ENCODE data around the gene AUTS2.

DNA sequence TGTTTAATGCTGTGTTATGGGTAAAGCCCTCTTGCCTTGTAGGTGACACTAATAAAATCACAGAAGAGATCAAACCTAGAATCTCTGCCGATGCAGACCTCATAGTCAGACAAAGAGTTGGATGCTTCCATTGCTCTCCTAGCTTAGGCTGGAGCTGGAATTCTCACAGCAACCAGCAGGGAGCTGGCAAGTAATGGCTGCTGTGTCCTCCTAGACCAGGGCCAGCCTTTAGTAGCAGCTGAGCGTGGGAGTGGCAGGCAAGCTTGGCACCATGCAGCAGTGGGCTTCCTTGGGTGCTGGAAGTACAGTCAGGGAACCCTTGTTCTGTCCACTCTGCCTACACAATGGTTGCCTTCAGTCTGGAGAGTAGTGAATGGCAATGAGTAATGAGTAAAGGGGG lies 935.3 kb downstream of the AUTS2 start:
- no peak for TF ChIP-seq POLR2A (IDR thresholded peaks at IDR 0.05)
- TF ChIP-seq, protein P1, sequence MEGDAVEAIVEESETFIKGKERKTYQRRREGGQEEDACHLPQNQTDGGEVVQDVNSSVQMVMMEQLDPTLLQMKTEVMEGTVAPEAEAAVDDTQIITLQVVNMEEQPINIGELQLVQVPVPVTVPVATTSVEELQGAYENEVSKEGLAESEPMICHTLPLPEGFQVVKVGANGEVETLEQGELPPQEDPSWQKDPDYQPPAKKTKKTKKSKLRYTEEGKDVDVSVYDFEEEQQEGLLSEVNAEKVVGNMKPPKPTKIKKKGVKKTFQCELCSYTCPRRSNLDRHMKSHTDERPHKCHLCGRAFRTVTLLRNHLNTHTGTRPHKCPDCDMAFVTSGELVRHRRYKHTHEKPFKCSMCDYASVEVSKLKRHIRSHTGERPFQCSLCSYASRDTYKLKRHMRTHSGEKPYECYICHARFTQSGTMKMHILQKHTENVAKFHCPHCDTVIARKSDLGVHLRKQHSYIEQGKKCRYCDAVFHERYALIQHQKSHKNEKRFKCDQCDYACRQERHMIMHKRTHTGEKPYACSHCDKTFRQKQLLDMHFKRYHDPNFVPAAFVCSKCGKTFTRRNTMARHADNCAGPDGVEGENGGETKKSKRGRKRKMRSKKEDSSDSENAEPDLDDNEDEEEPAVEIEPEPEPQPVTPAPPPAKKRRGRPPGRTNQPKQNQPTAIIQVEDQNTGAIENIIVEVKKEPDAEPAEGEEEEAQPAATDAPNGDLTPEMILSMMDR (IDR thresholded peaks at IDR 0.05) = no peak

Data from breast epithelium (tissue), 3 donors.